Central memory CD4-positive, alpha-beta T cell (primary cell): ENCODE data around the gene COQ2.
A peak's percentile ranks its signal among the peaks of the same experiment; 100 is the strongest.
"Not testable (repeated sequence)": the region's sequence is repeated elsewhere in the genome, so short reads cannot be mapped to it uniquely, and the experiment has no call there.

Experiments used
- DNase-seq: peaks from one replicate; pipeline ENCODE4 v3.0.0; 2022

The COQ2 gene

GRCh38 chr4:83247415-83248357 is 36.9 kb downstream of the COQ2 start:
- no peak for DNase-seq

GRCh38 chr4:83241132-83241531 is 43.5 kb downstream of the COQ2 start:
- no peak for DNase-seq

- DNase-seq, result no peak
Measured at GRCh38 chr4:83240379-83240875, 44.2 kb downstream of the COQ2 start.

- DNase-seq, result no peak
Measured at GRCh38 chr4:83238393-83239248, 46.0 kb downstream of the COQ2 start.

GRCh38 chr4:83237591-83237990 is 47.0 kb downstream of the COQ2 start:
- no peak for DNase-seq

- peak; percentile 68 for DNase-seq
Measured at GRCh38 chr4:83235645-83236133, 48.9 kb downstream of the COQ2 start.

GRCh38 chr4:83234902-83235644 is 49.5 kb downstream of the COQ2 start:
- no peak for DNase-seq

GRCh38 chr4:83234387-83234786 is 50.2 kb downstream of the COQ2 start:
- not testable (repeated sequence) for DNase-seq

- no peak for DNase-seq
Measured at GRCh38 chr4:83232082-83232481, 52.5 kb downstream of the COQ2 start.

GRCh38 chr4:83231620-83232076 is 53.0 kb downstream of the COQ2 start:
- DNase-seq, result peak; percentile 29

GRCh38 chr4:83230928-83231327 is 53.7 kb downstream of the COQ2 start:
- DNase-seq, result no peak

- DNase-seq, result no peak
Measured at GRCh38 chr4:83229791-83230190, 54.8 kb downstream of the COQ2 start.

GRCh38 chr4:83228231-83228630 is 56.4 kb downstream of the COQ2 start:
- DNase-seq, result no peak

GRCh38 chr4:83224502-83225197 is 59.9 kb downstream of the COQ2 start:
- no peak for DNase-seq

- DNase-seq, result no peak
Measured at GRCh38 chr4:83223781-83224180, 60.8 kb downstream of the COQ2 start.

- no peak for DNase-seq
Measured at GRCh38 chr4:83221897-83222441, 62.6 kb downstream of the COQ2 start.

- DNase-seq, result peak; percentile 53
Measured at GRCh38 chr4:83219344-83220331, 65.0 kb downstream of the COQ2 start.

- peak; percentile 85 for DNase-seq
Measured at GRCh38 chr4:83217721-83218522, 66.7 kb downstream of the COQ2 start.
